Gastrocnemius medialis (tissue), 4 donors: ENCODE results near the gene DGCR8. TPM values are rescaled to one million over a fixed set of nuclear protein-coding genes. Genes with fewer than 3 reads are reported as not detected.

Experiments
- ATAC-seq, 2 donors: fragments of 150-250 bp; one replicate each; pipeline ENCODE4 v1.9.1; 2016
- DNase-seq, 2 donors: peaks; one replicate each; pipeline ENCODE4 v3.0.0-alpha.2; 2019
- H3K27ac ChIP-seq, 4 donors: fragments of 200-600 bp; sonication (generic); 1 replicate in 1 of 4; 2 replicates in 3 of 4; pipeline ENCODE4 v1.5.1; 2016 to 2018; ENCODE audit warnings: mild to moderate bottlenecking in 2 of 4, moderate library complexity in 1 of 4
- H3K27me3 ChIP-seq, 3 donors: fragments of 200-600 bp; sonication (generic) in 2 of 3; 1 replicate in 1 of 3; 2 replicates in 2 of 3; pipeline versions ENCODE4 v1.5.1 to v1.6.0; 2016 to 2019; ENCODE audit warnings: mild to moderate bottlenecking in 1 of 3, moderate library complexity in 1 of 3
- H3K36me3 ChIP-seq, 2 donors: fragments of 200-600 bp; sonication (generic) in 1 of 2; one replicate each; pipeline ENCODE4 v1.5.1; 2017 to 2018
- H3K4me1 ChIP-seq, 2 donors: fragments of 200-600 bp; sonication (generic) in 1 of 2; one replicate each; pipeline ENCODE4 v1.5.1; 2016 to 2017; ENCODE audit warnings: mild to moderate bottlenecking in 2 of 2
- H3K4me3 ChIP-seq, 4 donors: fragments of 200-600 bp; sonication (generic) in 3 of 4; 1 replicate in 1 of 4; 2 replicates in 3 of 4; pipeline ENCODE4 v1.5.1; 2016 to 2019; ENCODE audit warnings: mild to moderate bottlenecking in 2 of 4
- H3K9me3 ChIP-seq, 3 donors: fragments of 200-600 bp; sonication (generic) in 2 of 3; 1 replicate in 1 of 3; 2 replicates in 2 of 3; pipeline ENCODE4 v1.5.1; 2016 to 2019
- POLR2A ChIP-seq, 2 donors: fragments of 450-650 bp; IDR thresholded peaks; one replicate each; pipeline ENCODE4 v1.6.1; 2017; ENCODE audit warnings: antibody characterized with exemption in 2 of 2, mild to moderate bottlenecking in 2 of 2, moderate library complexity in 2 of 2
- in situ Hi-C, 4 donors: fragments of 200-750 bp; cut with MboI; loops; one replicate each; pipeline versions ENCODE4 v1.15.0 to v1.8.0; 2017; ENCODE audit warnings: low sequenced_read_pairs in 4 of 4
- intact Hi-C: fragments of 100-400 bp; cut with DNase I; formaldehyde crosslinking; loops from one replicate; pipeline ENCODE4 v1.15.1; 2023; ENCODE audit warnings: low total_unique reads
- total RNA-seq, 4 donors: library from RNA; depleted of rRNA; stranded (reverse); fragments of >200 nt; gene quantifications; one replicate each; pipeline versions ENCODE4 v1.1.0 to v1.2.3, GENCODE V29; 2016
- TF ChIP-seq, protein P1 (sequence below), 5 experiments: fragments of 450-650 bp in 3 of 5; fragments of 200-600 bp in 2 of 5; sonication (generic) in 2 of 5; IDR thresholded peaks in 4 of 5; conservative IDR thresholded peaks in 1 of 5; 1 replicate in 4 of 5; 2 replicates in 1 of 5; pipeline ENCODE4 v1.5.1; 2016 to 2019; ENCODE audit warnings: antibody characterized with exemption in 5 of 5, mild to moderate bottlenecking in 3 of 5, moderate library complexity in 3 of 5

The DGCR8 gene
- total RNA-seq, 4 donors from 2014 or later = 5.2 to 16.5 (median 11.2) TPM

GRCh38 chr22:20118300-20119020 lies 38.4 kb downstream of the DGCR8 start:
- TF ChIP-seq POLR2A (IDR thresholded peaks at IDR 0.05) = no peak
- TF ChIP-seq, protein P1, sequence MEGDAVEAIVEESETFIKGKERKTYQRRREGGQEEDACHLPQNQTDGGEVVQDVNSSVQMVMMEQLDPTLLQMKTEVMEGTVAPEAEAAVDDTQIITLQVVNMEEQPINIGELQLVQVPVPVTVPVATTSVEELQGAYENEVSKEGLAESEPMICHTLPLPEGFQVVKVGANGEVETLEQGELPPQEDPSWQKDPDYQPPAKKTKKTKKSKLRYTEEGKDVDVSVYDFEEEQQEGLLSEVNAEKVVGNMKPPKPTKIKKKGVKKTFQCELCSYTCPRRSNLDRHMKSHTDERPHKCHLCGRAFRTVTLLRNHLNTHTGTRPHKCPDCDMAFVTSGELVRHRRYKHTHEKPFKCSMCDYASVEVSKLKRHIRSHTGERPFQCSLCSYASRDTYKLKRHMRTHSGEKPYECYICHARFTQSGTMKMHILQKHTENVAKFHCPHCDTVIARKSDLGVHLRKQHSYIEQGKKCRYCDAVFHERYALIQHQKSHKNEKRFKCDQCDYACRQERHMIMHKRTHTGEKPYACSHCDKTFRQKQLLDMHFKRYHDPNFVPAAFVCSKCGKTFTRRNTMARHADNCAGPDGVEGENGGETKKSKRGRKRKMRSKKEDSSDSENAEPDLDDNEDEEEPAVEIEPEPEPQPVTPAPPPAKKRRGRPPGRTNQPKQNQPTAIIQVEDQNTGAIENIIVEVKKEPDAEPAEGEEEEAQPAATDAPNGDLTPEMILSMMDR (IDR thresholded peaks at IDR 0.05 in 4 of 5, conservative IDR thresholded peaks at IDR 0.05 in 1 of 5) = no peak
- DNase-seq (no peak), ATAC-seq (no peak)
- H3K9me3 ChIP-seq = no peaks in the 10 kb centered on the region
- H3K27me3 ChIP-seq = no peaks in the 10 kb centered on the region
- H3K27ac ChIP-seq = peak overlapping the region; percentile 94 to 99 (median 96)
- peaks cover 0 to 35% of the 10 kb centered on the region in 2 donors for H3K36me3 ChIP-seq
- in situ Hi-C loops (no loop called here), intact Hi-C loops (loop anchor here (5.0 kb wide), 2 partner anchors 96 to 136 kb away; partner anchors contain the start of gene TANGO2)
- H3K4me3 ChIP-seq = peak overlapping the region; percentile 72 to 97 (median 86)
- H3K4me1 ChIP-seq = peaks cover 28 to 30% of the 10 kb centered on the region in 2 donors

DNA sequence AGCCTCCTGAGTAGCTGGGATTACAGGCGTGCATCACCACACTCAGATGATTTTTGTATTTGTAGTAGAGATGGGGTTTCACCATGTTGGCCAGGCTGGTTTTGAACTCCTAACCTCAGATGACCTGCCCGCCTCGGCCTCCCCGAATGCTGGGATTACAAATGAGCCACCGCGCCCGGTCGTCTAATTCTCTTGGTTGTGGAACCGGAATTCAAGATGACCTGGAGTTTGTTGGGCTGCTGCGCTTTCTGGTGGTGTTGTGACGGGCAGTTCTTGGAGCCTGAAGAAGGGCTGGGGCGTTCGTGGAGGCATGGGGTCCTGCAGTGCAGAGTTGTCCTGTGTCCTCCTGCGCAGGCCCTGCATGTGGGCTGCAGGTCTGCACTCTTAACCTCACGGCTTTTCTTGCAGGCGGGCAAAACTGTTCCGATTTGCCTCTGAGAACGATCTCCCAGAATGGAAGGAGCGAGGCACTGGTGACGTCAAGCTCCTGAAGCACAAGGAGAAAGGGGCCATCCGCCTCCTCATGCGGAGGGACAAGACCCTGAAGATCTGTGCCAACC lies 41.9 kb downstream of the DGCR8 start:
- DNase-seq (no peak), ATAC-seq (no peak)
- Histone ChIP-seq H3K9me3 (no peaks in the 10 kb centered on the region), H3K27me3 (no peaks in the 10 kb centered on the region), H3K36me3 (peaks cover 0 to 49% of the 10 kb centered on the region in 2 donors), H3K4me3 (no peak overlapping the region), H3K4me1 (peaks cover 20 to 21% of the 10 kb centered on the region in 2 donors), H3K27ac (no peak overlapping the region)
- no peak for TF ChIP-seq POLR2A (IDR thresholded peaks at IDR 0.05)
- TF ChIP-seq, protein P1 (IDR thresholded peaks at IDR 0.05 in 4 of 5, conservative IDR thresholded peaks at IDR 0.05 in 1 of 5) = no peak
- intact Hi-C loops (no loop called here), in situ Hi-C loops (no loop called here)

DNA sequence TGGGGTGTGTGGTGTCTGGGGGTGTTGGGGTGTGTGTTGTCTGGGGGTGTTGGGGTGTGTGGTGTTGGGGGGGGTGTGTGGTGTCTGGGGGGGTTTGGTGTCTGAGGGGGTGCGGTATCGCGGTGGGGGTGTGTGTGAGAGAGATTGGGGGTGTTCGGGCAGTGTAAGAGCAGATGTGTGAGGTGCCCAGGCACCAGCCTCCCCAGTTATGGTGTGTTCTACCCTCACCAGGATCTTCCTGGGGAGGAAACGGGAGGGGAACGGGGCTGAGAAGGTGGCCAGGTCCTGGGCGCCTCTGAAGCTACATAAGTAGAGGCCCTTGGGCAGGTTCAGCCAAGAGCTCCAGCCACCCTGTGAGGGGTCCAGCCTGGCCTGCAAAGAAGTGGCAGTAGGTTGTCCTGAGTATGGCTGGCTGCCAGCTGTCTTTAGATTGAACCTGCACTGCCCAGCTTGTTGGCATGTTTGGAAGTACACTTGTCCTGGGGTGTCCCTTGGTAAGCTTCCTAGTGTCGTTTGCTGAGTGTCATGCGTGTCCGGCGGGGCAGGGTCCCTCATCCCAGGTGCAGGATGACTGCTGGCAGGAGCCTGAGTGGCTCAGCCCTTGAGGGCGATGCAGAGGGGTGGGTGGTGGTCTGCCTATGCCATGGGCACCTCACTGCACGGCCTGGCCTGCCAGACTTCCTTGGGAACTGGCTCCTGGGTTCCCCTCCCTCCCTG lies 43.5 kb downstream of the DGCR8 start:
- intact Hi-C loops = no loop called here
- in situ Hi-C loops = no loop called here
- no peak for DNase-seq
- no peak overlapping the region for H3K4me3 ChIP-seq
- no peaks in the 10 kb centered on the region for H3K27me3 ChIP-seq
- H3K27ac ChIP-seq = no peak overlapping the region
- peaks cover 0 to 54% of the 10 kb centered on the region in 2 donors for H3K36me3 ChIP-seq
- TF ChIP-seq, protein P1 (IDR thresholded peaks at IDR 0.05 in 4 of 5, conservative IDR thresholded peaks at IDR 0.05 in 1 of 5) = no peak
- no peak for TF ChIP-seq POLR2A (IDR thresholded peaks at IDR 0.05)
- H3K4me1 ChIP-seq = peaks cover 11 to 14% of the 10 kb centered on the region in 2 donors
- no peaks in the 10 kb centered on the region for H3K9me3 ChIP-seq
- ATAC-seq = no peak

GRCh38 chr22:20124083-20124787 lies 44.2 kb downstream of the DGCR8 start:
- no peaks in the 10 kb centered on the region for H3K9me3 ChIP-seq
- no peak for DNase-seq
- no peak overlapping the region for H3K27ac ChIP-seq
- peaks cover 0 to 51% of the 10 kb centered on the region in 2 donors for H3K36me3 ChIP-seq
- intact Hi-C loops = no loop called here
- TF ChIP-seq, protein P1 (IDR thresholded peaks at IDR 0.05 in 4 of 5, conservative IDR thresholded peaks at IDR 0.05 in 1 of 5) = no peak
- TF ChIP-seq POLR2A (IDR thresholded peaks at IDR 0.05) = no peak
- H3K4me3 ChIP-seq = no peak overlapping the region
- H3K4me1 ChIP-seq = peaks cover 7 to 8% of the 10 kb centered on the region in 2 donors
- ATAC-seq = no peak
- no peaks in the 10 kb centered on the region for H3K27me3 ChIP-seq
- in situ Hi-C loops = no loop called here
